Left colon (tissue), 2 donors: ENCODE data around the gene E4F1. TPM values are rescaled to one million over a fixed set of nuclear protein-coding genes. Genes with fewer than 3 reads are reported as not detected.
"Not testable (repeated sequence)": the region's sequence is repeated elsewhere in the genome, so short reads cannot be mapped to it uniquely, and the experiment has no call there.

Source experiments
- ATAC-seq: fragments of 200-7000 bp; cut with Tn5 transposase; one replicate; pipeline ENCODE4 v1.9.1; 2020; ENCODE audit warnings: mild to moderate bottlenecking, moderate library complexity
- DNase-seq, 2 donors: peaks; one replicate each; pipeline ENCODE4 v3.0.0-alpha.2; 2020
- intact Hi-C, 2 donors: fragments of 100-400 bp; cut with DNase I in 1 of 2; cut with micrococcal nuclease in 1 of 2; formaldehyde crosslinking; loops; one replicate each; pipeline versions ENCODE4 v1.11.2 to v1.14.0; 2022; cut with DNase I, micrococcal nuclease
- total RNA-seq, 2 donors: library from RNA; stranded (reverse); fragmentation: NEBNext Ultra II Directional; extraction: Animal tissue kit (Norgen Biotek cat#: 25700); gene quantifications; one replicate each; pipeline ENCODE4 v1.2.1, GENCODE V29; 2021
- donor health status: DM: no; HTN: no; CAD: no.
- donor health status: DM: yes; HTN: yes; CAD: no.

E4F1 gene
- total RNA-seq, 2 donors from 2014 or later = 23.6 to 25.1 TPM

DNA sequence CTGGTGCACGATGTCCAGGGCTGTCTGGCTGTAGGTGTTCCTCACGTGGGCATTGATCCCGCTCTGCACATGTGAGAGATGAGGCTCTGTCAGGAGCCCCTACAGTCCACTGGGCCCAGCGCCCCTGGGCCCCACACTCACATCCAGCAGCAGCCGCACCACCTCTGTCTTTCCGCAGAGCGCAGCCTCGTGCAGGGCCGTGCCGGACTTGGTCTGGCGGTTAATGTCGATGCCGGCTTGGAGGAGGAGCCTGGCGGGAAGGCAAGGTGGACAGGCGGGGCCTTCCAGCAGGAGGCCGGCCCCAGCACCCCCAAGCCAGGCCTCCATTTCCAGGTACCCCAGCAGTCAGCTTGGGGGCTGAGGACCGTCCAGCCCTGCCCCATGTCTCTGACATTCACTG is 36.2 kb upstream of the E4F1 start:
- ATAC-seq (peak; percentile 48), DNase-seq (no peak)
- intact Hi-C loops = no loop called here

DNA sequence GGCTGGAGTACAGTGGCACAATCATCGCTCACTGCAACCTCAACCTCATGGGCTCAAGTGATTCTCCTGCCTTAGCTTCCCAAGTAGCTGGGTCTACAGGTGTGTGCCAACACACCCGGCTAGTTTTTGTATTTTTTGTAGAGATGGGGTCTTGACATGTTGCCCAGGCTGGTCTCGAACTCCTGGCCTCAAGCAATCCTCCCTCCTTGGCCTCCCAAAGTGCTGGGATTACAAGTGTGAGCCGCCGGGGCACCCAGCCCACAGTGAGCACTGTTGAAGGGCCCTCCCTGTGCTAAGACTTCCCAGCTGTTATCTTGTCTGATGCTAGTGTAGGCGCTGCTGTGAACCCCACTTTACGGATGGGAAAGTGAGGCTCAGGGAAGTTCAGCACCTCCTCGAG is 35.0 kb upstream of the E4F1 start:
- no peak for DNase-seq
- intact Hi-C loops = no loop called here
- ATAC-seq = no peak

DNA sequence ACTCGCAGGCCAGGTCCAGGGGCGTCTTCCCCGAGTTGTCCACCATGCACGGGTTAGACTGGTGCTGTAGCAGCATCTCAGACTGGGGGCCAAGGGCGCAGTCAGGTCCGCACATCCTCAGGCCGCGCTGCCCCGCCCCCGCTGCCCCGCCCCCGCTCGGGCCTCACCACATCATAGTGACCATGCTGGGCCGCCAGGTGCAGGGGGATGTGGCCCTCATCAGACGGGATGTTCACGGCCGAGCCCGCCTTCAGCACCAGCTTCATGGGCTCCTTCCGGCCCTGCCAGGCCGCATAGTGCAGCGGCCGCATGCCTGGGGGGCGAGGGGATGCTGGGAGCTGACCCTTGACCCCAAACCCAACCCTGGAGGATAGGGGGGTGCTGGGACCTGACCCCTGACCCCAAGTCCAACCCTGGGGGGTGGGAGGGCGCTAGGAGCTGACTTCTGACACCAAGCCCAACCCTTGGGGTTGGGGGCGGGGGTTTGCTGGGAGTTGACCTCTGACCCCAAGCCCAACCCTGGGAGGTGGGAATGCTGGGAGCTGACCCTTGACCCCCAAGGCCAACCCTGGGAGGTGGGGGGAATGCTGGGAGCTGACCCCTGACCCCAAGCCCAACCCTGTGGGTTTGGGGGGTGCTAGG is 34.0 kb upstream of the E4F1 start:
- no peak for DNase-seq
- intact Hi-C loops = no loop called here
- ATAC-seq = no peak

DNA sequence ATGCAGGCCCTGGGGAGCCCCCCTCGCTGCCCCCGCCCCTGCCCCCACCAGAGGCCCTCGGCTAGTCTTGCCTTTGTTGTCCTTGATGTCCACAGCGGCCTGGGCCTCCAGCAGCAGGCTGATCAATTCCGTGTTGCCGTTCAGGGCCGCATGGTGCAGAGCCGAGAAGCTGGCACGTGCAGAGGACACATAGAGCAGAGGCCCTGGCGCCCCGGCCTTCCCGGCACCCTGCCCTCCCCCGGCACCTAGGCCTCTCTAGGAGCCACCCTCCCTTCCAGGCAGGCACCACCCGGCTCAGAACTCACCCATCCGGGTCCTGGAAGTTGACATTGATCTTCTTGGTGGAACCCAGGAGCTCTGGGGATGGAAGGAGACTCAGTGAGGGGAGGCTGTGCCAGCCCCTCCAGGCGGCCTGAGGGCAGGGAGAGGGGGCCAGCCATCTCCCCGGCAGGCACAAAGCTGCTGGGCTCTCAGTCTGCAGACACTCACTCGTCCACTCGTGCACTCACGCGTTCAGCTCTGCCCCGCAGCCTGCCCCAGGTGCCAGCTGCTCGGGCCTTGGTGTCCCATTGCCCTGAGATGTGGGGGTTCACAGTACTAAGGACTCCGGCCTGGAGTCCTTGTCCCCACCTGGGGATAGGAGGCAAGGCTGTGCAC is 33.3 kb upstream of the E4F1 start:
- ATAC-seq = no peak
- intact Hi-C loops = no loop called here
- no peak for DNase-seq

DNA sequence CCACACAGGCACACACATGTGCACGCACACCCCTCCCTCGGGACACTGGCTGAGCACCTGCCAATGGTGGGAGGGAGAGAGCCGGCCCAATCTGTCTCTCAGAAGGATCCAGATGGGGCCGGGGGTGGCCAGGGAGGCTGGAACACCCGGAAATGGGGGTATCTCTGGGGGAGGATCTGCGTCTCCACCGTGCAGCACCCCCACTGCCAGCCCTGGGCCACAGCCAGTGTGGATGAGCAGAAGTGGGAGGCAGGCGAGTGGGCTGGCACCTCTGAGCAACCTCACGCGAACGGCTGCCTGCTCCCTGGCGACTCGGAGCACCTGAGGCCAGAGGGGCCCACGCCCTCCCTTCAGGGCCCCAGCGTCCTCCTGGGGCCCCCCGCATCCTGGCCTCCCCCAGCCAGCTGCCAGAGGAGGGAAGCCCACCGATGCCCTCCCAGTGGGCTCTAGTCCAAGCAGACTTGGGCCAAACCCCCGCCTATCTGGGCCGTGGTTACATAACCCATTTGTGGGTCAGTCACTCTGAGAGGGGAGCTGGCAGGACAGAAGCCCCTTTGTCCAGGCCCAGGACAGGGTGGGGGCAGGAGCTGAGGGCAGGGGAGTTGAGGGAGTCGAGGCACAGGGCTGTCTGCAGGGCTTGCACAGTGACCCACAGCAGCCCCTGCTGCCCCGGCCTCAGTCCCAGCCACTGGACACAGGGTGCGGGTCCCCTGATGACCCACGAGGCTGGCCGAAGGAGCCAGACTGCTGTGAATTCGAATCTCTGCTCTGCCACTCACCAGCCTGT is 32.5 kb upstream of the E4F1 start:
- ATAC-seq (no peak), DNase-seq (no peak)
- intact Hi-C loops = no loop called here

DNA sequence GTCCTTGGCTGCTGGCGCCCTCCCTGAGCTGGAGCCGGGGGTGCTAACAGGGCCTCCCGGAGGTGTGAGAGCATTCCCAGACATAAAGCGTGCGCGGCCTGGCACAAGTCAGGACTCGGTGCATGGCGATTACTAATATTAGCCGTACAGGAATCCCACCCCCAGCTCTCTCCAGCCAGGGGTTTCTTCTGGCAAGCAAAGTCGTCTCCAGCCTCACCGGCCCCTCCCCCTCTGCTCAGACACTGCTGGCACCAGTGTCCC is 32.0 kb upstream of the E4F1 start:
- intact Hi-C loops = no loop called here
- ATAC-seq = no peak
- DNase-seq = no peak

DNA sequence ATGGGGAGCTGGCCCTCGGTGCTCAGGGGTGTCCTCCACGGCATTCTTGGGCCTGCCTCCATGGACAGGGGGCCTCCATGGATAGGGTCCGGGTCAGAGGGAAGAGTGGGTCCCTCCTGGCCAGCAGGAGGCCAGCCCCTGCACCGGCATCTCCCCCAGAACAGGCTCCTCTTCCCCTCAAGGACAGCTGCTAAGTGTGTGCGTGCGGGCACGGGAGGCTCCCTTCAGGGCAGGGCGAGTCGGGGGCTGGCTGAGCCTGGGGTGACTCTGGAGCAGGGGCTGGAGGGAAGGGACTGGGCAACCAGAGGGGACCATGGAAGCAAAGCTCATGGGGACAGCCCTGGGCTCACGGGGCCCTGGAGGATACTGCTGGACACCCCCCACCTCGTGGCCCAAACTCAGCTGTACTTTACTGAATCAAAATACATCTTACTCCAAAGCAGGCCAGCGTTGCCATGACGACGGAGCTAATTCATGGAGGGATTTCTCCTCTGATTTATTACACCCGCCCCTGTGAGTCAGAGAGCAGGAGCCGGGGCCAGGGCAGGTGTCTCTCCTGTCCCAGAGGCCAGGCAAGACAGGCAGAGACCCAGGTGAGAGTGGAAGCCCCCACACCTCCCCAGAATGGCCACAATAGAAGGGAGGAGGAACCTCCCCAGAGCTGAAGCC is 29.1 kb upstream of the E4F1 start:
- no peak for ATAC-seq
- intact Hi-C loops = no loop called here
- DNase-seq = no peak

DNA sequence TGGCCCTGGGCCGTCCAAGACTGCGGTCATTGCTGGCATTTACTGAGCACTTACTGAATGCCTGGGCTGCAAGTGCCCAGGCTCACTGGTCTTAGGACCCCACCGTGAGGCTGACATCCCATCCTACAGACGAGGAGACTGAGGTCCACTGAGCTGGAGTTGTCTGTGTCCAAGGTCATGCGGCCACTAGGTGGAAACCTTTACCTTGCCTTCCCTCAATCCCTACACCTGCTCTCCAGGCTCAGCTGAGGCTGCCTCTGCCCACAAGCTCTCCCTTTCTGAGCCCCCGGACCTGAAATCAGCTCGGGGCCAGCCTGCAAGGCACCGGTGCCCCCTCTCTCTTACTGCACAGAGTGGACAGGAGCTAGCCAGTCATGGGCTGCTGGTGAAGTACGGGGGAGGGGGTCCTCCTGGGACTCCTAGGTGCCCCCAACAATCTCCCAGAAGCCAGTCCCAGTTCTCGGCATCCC is 28.5 kb upstream of the E4F1 start:
- intact Hi-C loops = no loop called here
- ATAC-seq (peak; percentile 94), DNase-seq (peak; percentile 56 to 68)

DNA sequence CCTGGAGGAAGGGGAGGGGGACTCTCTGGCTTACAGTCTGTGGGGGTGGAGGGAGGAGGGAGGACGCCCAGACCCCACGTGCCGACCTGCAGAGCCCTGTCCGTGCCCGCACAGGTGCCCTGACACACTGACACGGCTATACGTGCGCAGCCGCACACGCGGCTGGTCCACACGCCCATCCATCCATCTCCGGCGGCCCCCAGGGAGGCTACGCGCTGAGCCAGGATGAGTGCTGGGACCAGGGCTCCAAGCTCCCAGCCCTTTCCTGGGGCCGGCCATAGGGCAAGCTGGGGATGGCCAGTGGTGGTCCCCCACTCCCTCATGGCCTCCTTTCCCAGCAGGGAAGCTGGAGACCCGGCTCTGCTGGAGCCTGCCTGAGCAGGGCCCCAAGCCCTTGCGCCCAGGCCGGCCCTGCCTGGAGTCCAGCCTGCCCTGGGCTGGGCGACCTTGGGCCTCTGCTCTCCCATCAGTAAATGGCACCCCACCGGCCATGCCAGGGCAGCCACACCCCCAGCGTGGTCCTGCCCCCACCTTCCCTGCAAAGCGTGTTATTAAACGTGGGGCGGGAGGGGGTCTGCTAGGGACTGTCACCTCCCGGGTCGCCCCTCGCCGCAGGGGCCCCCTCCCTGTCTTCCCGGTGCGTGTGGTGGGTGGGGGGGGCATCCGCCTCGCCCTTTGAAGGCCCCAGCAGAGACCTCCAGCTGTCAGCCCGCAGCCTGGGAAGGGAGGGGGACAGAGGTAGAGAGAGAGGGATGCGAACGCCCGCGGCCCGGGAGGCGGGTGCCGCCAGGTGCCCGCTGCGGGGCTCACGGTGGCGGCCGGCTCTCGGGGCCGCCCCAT is 27.8 kb upstream of the E4F1 start:
- ATAC-seq = peak; percentile 39
- DNase-seq = no peak
- intact Hi-C loops = no loop called here

DNA sequence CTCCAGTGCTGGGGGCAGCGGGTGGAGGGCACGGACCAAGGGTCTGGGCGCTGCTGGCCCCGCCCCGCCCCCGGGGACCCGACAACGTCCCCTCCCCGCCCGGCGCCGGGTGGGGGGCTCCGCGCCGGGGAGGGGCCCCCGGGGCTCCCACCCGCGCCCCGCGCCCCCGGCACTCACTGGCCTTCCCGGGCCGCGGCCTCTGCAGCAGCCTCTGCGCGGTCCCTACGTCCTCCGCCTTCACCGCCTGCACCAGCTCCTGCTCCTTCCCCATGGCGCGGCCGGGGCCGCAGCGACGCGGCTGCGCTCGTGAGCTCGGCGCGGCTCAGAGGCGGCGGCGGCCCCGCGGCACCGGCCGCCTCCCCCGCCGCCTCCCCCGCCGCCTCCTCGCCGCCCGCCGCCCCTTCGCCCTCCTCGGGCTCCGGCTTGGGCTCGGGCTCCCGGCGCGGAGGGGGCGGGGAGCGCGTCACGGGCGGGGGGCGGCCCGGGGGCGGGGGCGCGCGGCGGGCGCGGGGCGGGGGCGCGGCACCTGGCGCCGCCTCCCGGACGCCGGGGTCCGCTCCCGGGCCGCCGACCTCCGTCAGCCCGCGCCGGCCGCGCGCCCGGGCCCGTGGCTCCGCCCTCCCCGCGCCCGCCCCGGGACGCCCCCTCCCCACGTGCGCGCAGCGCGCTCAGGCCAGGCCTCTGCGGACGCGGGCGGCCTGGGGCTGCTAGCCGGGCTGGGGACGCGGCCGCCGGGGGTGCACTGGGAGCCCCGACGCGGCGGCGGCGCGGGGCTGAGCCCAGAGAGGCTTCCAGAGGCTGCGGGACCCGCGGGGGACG is 27.0 kb upstream of the E4F1 start, which contains the start of gene CASKIN1:
Gene CASKIN1, minus strand, starts transcription at position 444 of the 819 bp plus-strand sequence. Its CDS starts 173 bp downstream, at position 271.
- ATAC-seq (peak; percentile 33), DNase-seq (no peak)
- intact Hi-C loops = no loop called here

DNA sequence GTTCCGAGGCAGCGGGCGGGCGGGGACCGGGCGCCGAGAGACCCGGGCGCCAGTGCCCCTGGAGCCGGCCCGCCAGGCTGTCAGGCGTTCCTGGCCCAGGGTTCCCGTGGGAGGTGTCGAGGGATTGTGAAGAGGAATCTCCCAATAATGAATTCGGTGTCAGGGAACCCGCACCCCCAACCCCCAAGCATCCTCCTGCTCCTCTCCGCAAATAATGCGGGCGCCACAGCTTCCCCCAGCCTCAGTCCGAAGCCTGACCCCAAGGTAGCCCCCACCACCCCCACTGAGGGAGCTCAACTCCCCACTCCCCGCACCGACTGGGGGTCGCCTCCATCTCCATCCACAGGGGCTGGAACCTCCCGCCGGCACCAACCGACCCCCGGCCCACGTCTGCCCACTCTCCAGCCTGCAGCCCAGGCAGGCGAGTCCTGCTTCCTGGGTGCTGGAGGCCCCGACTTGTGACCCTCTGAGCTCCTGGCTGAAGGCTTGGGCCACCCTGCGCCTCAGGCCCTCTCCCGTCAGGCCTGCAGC is 26.3 kb upstream of the E4F1 start:
- intact Hi-C loops = no loop called here
- no peak for ATAC-seq
- DNase-seq = no peak

DNA sequence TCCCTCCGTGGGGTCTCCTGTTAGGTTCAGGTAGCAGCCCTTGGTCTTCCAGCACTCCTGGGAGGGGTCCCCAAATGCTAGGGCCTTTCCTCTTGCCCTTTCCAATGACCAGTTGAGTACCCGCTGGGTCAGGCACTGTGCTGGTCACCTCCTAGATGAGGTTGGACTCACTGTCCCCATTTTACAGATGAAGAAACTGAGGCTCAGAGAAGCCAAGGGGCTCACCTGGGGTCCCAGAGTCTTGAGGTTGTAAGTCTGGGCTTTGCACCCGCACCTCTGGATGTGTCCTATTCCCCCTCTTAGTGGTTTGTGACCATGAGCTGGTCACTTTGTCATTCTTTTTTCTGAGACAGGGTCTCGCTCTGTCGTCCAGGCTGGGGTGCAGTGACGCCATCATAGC is 25.6 kb upstream of the E4F1 start:
- intact Hi-C loops = no loop called here

DNA sequence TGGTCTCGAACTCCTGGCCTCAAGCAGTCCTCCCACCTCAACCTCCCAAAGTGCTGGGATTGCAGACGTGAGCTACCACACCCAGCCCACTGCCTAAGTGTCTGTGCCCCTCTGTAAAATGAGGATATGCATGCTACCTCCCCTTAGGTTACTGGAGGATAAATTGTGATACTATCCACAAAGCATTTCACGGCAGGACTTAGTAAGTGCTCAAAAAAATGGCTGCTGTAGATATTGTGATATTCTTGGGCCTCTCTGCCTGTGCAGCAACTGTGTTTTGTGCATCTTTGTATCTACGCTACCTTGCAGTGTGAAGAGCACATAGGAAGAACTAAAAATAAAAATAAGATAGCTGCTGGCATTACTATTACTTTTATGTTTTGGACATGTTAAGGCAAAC is 25.1 kb upstream of the E4F1 start:
- intact Hi-C loops = no loop called here
- ATAC-seq = no peak
- no peak for DNase-seq

More for the DNA sequence above, 25.6 kb upstream of the E4F1 start:
- no peak for DNase-seq
- no peak for ATAC-seq

DNA sequence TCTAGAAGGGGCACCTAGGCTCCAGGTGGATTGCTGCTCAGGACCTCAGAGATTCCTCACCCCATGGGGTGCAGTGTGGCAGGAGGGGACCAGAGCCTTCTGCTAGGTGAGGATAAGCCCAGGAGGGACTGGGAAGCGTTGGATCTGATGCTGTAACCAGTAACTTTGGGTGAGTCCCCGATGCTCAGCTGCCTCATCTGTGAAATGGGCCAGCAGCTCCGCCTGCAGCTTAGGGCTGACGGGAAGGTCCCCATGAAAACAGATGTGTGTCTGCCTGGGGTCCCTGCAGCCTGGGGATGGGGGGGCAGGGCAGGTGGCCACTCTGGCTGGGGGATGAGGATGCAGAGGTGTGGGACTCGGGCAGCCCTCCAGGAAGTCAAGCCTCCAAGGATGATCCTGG is 24.3 kb upstream of the E4F1 start:
- ATAC-seq (no peak), DNase-seq (no peak)
- intact Hi-C loops = no loop called here

DNA sequence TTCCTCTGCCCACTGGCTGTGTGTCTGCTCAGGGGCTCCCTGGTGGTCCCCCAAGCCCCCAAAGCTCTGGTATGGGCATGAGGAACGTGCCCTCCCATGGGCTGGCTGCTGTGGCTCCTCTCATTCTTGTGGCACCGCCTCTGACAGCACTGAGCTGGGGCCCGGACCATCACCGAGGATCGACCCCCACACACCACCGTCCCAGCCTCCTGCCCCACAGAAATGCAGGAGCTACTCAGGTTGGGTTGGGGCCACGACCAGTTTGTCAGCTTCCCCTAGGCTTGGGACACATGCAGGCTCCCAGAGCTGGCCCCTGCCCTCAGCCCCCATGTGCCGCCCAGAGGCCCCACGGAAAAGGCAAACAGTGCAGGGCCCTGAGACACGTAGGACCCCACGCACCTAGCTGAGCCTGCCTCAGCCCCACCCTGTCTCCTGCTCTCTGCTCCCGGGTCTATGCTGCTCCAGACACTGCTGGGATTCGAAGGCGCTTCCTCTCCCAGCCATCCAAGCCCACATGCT is 23.7 kb upstream of the E4F1 start:
- intact Hi-C loops = no loop called here
- ATAC-seq (no peak), DNase-seq (no peak)

DNA sequence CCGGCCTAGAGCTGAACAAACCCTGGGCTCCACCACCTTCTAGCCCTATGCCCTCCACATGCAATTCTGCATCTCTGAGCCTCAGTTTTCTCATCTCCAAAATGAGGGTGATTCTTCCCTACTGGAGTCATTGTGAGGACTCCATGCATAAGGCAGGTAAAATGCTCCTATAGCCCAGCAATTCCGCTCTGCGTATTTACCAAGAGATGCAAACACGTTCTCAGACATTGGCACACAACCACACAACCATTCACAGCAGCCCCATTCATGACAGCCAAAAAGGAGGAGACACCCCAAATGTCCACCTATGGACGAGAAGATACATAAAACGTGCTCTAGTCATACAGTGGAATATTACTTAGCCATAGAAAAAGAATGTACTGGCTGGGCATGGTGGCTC is 23.1 kb upstream of the E4F1 start:
- intact Hi-C loops = no loop called here
- DNase-seq = no peak
- ATAC-seq = no peak

DNA sequence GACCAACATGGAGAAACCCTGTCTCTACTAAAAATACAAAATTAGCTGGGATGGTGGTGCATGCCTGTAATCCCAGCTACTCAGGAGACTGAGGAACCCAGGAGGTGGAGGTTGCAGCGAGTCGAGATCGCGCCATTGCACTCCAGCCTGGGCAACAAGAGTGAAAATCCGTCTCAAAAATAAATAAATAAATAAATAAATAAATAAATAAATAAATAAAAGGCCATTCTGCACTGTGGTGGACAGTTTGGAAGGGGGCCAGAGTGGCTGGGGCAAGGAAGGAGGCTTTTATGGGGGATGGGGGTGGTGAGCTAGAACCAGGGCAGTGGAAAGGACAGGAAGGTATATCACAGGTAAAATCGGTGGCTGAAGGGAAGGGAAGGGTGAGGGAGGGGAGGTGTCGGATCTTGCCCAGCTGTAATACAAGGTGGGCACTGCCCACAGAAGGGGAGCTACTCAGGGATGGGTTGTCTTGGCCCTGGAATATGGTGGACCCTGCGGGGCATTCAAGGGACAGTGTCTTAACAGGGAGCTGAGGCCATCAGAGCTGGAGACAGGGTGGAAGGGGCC is 20.2 kb upstream of the E4F1 start:
- ATAC-seq, DNase-seq, intact Hi-C loops: not testable (repeated sequence)
